T-cell (primary cell): ENCODE data around the gene INPP4B. TPM values are rescaled to one million over a fixed set of nuclear protein-coding genes. Genes with fewer than 3 reads are reported as not detected.

ENCODE experiments used
- ATAC-seq, 4 experiments: fragments of 200-7000 bp in 3 of 4; fragments of 150-1000 bp in 1 of 4; cut with Tn5 transposase; replicated peaks in 1 of 4; 1 replicate in 3 of 4; 2 replicates in 1 of 4; pipeline ENCODE4 v1.10.0; 2021; ENCODE audit warnings: moderate library complexity in 3 of 4, mild to moderate bottlenecking in 2 of 4, moderate number of reproducible peaks in 1 of 4
- CTCF ChIA-PET, 2 donors: fragments of 300-600 bp; sonication (Branson Sonifier 250); formaldehyde crosslinking; loops; one replicate each; lab custom pipeline; 2022; ENCODE audit warnings: antibody characterized with exemption in 2 of 2; lab: Charles Lee
- POLR2A ChIA-PET, 2 donors: fragments of 300-600 bp; sonication (Branson Sonifier 250); formaldehyde crosslinking; loops; one replicate each; lab custom pipeline; 2022; ENCODE audit warnings: antibody characterized with exemption in 2 of 2; lab: Charles Lee
- DNase-seq, 35 experiments: peaks; one replicate each; pipeline versions ENCODE4 v3.0.0 to v3.0.0-alpha.2; 2013 to 2023
- H3K27ac ChIP-seq: one replicate; pipeline ENCODE4 v1.5.1; 2013; ENCODE audit warnings: low read length
- H3K27me3 ChIP-seq, 2 experiments: replicated peaks in 1 of 2; 1 replicate in 1 of 2; 2 replicates in 1 of 2; pipeline versions ENCODE4 v1.6.1 to v1.7.0; 2013; ENCODE audit warnings: low read length in 1 of 2, mixed read lengths in 1 of 2; ENCODE audit not compliant: control insufficient read depth in 2 of 2, insufficient read depth in 2 of 2; ENCODE audit errors: extremely low read depth in 1 of 2
- H3K36me3 ChIP-seq, 2 donors: 1 replicate in 1 of 2; 2 replicates in 1 of 2; pipeline versions ENCODE4 v1.6.1 to v1.7.0; 2013; ENCODE audit warnings: low read length in 1 of 2; ENCODE audit not compliant: control insufficient read depth in 2 of 2, insufficient read depth in 1 of 2; ENCODE audit errors: extremely low read depth in 1 of 2
- H3K4me1 ChIP-seq, 2 experiments: 1 replicate in 1 of 2; 2 replicates in 1 of 2; pipeline versions ENCODE4 v1.6.1 to v1.7.0; 2013; ENCODE audit warnings: low read length in 2 of 2, mixed read lengths in 1 of 2; ENCODE audit not compliant: insufficient read depth in 2 of 2, control insufficient read depth in 1 of 2; ENCODE audit errors: extremely low read depth in 1 of 2
- H3K4me3 ChIP-seq, 2 donors: 1 replicate in 1 of 2; 2 replicates in 1 of 2; pipeline versions ENCODE4 v1.5.1 to v1.7.0; 2013; ENCODE audit warnings: mild to moderate bottlenecking in 2 of 2, low read length in 1 of 2, moderate library complexity in 1 of 2; ENCODE audit not compliant: control insufficient read depth in 1 of 2; ENCODE audit errors: extremely low read depth in 1 of 2
- H3K9me3 ChIP-seq: 2 replicates; pipeline ENCODE4 v1.7.0; 2013
- H3K27ac Mint-ChIP-seq, 2 donors: one replicate each; pipeline ENCODE4 v1.8.0; 2020 to 2021; ENCODE audit warnings: mild to moderate bottlenecking in 2 of 2, mixed read lengths in 2 of 2
- H3K27me3 Mint-ChIP-seq, 2 donors: one replicate each; pipeline ENCODE4 v1.8.0; 2021 to 2022; ENCODE audit warnings: mixed read lengths in 2 of 2
- H3K36me3 Mint-ChIP-seq: one replicate; pipeline ENCODE4 v1.8.0; 2021; ENCODE audit warnings: mixed read lengths
- H3K4me1 Mint-ChIP-seq, 3 donors: one replicate each; pipeline ENCODE4 v1.8.0; 2020 to 2022; ENCODE audit warnings: mixed read lengths in 3 of 3, mild to moderate bottlenecking in 1 of 3
- H3K4me3 Mint-ChIP-seq, 3 donors: one replicate each; pipeline ENCODE4 v1.8.0; 2020 to 2022; ENCODE audit warnings: mild to moderate bottlenecking in 3 of 3, mixed read lengths in 3 of 3, moderate library complexity in 3 of 3
- H3K9me3 Mint-ChIP-seq, 3 donors: one replicate each; pipeline ENCODE4 v1.8.0; 2020 to 2022; ENCODE audit warnings: mixed read lengths in 3 of 3
- WGBS: methylation state at CpG from one replicate; pipeline ENCODE4 v1.1.5; 2013; ENCODE audit warnings: missing lambda C conversion rate; ENCODE audit not compliant: insufficient coverage; 5-methylcytosine and 5-hydroxymethylcytosine counted together
- total RNA-seq, 35 experiments: library from RNA in 6 of 35; stranded (reverse) in 6 of 35; fragments of 120-200 nt in 1 of 35; gene quantifications; one replicate each; pipeline versions ENCODE4 v1.2.1 to v1.2.4 and lab custom pipeline; 2013 to 2026

Gene INPP4B
- total RNA-seq, 5 donors from 2014 or later (not counting 1 experiment from before 2014, with no cell fraction given) = 47.4 to 99.7 (median 71.3) TPM

DNA sequence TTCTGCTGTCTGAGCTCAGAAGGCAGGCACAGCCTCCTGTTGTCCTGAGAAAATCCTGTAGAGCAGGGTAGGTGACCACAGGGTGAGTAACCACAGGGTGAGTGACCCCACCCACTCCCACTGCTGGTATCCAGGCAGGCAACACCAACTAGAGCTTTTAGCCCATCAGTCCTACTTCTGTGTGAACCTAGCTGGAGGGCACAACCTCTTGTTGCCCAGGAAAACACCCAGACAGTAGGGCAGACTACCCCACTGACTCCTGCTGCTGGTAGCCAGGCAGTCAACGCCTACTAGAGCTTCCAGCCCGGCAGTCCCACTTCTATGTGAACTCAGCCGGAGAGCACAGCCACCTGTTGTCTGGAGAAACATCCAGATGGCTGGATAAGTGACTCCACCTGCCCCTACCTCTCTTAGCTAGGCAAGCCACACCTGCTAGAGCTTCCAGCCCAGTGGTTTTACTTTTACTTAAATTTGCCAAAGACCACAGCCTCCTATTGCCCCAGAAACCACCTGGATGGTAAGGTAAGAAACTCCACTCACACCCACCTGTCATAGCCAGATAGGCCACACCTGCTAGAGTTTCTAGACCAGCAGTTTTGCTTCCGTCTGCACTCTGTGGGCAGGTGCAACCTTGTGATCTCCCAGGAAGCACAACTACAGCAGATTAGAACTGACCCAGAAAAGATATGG lies 371.6 kb downstream of the INPP4B start:
- Mint-ChIP-seq H3K27me3 (no peaks in the 10 kb centered on the region), H3K4me3 (no peak overlapping the region), H3K36me3 (no peaks in the 10 kb centered on the region), H3K27ac (peak overlapping the region; percentile 57 to 73), H3K4me1 (peaks cover 26 to 28% (median 26%) of the 10 kb centered on the region in 3 donors), H3K9me3 (no peaks in the 10 kb centered on the region)
- ChIA-PET CTCF (interaction anchor here in 1 of 2 donors (0.5 kb wide), 1 partner anchor 309 kb away, joined by 3 read pairs; no protein-coding TSS in a partner anchor), POLR2A (no interaction called here)
- Histone ChIP-seq H3K27ac (peak overlapping the region; percentile 45), H3K4me3 (no peak overlapping the region), H3K36me3 (no peaks in the 10 kb centered on the region), H3K27me3 (no peaks in the 10 kb centered on the region), H3K4me1 (peaks cover 0 to 15% of the 10 kb centered on the region in 2 experiments), H3K9me3 (no peaks in the 10 kb centered on the region)
- 76% methylated on average over 4 of the region's 4 CpGs for WGBS
- peak; percentile 58 to 69 (median 64) for ATAC-seq
- DNase-seq = peak in 2 of 35 experiments; percentile 9 to 11

DNA sequence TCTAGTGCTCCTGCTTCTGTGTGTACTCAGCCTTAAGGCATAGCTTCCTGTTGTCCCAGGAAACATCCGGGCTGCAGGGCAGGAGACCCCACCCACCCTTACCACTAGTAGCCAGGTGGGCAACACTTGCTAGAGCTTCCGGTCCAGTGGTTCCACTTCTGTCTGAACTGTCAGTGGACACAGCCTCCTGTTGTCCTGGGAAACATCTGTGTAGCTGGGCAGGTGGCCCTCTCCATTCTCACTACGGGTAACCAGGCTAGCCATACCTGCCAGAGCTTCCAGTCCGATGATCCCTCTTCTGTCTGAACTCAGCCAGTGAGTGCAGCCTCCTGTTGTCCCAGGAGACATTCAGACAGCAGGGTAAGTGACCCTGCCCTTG lies 372.2 kb downstream of the INPP4B start:
- 85% methylated on average over 4 of the region's 4 CpGs for WGBS
- ChIA-PET POLR2A (no interaction called here), CTCF (interaction anchor here in 1 of 2 donors (0.5 to 0.6 kb wide), 2 partner anchors 87 to 308 kb away, joined by 3 read pairs; no protein-coding TSS in a partner anchor)
- no peak overlapping the region for H3K4me3 ChIP-seq
- H3K36me3 Mint-ChIP-seq = no peaks in the 10 kb centered on the region
- no peaks in the 10 kb centered on the region for H3K27me3 ChIP-seq
- ATAC-seq = no peak
- H3K36me3 ChIP-seq = no peaks in the 10 kb centered on the region
- H3K4me1 Mint-ChIP-seq = peaks cover 26 to 28% (median 26%) of the 10 kb centered on the region in 3 donors
- H3K4me3 Mint-ChIP-seq = no peak overlapping the region
- H3K9me3 ChIP-seq = no peaks in the 10 kb centered on the region
- peak overlapping the region; percentile 45 for H3K27ac ChIP-seq
- H3K4me1 ChIP-seq = peaks cover 0 to 15% of the 10 kb centered on the region in 2 experiments
- no peak for DNase-seq
- H3K9me3 Mint-ChIP-seq = no peaks in the 10 kb centered on the region
- H3K27me3 Mint-ChIP-seq = no peaks in the 10 kb centered on the region
- H3K27ac Mint-ChIP-seq = no peak overlapping the region

DNA sequence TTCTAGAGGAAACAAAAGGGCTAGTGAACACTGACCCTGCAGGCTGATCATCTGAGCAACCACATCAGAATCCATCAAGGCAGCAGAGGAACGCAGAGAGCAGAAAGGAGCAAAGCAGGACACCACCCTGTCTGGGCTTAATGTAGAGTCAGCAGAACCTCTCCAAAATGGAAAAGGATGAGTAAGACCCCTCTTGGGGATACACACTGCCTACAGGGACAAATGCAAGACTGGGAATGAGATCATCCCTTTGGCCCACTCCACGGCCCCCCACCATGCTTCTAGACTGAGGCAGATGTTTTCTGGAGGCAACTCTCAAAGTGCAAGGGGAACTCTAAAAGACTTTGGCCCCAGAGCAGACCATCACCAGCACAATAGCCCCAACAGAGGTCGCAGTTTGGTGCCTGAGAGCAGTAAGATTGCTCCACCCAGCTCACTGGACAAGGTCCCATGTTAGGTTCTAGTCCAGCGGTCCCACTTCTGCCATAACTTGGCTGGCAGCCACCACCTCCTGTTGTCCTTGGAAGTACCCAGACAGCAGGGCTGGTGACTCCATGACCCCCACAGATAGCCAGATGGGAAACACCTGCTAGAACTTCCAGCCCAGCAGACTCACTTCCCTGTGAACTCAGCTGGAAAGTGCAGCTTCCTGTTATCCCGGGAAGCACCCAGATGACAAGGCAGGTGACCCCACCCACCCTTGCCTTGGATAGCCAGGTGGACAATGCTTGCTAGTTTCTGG lies 372.7 kb downstream of the INPP4B start:
- Histone ChIP-seq H3K4me3 (no peak overlapping the region), H3K9me3 (no peaks in the 10 kb centered on the region), H3K27ac (no peak overlapping the region), H3K27me3 (no peaks in the 10 kb centered on the region), H3K36me3 (no peaks in the 10 kb centered on the region), H3K4me1 (peaks cover 0 to 15% of the 10 kb centered on the region in 2 experiments)
- peaks cover 24 to 28% (median 26%) of the 10 kb centered on the region in 3 donors for H3K4me1 Mint-ChIP-seq
- no peaks in the 10 kb centered on the region for H3K9me3 Mint-ChIP-seq
- DNase-seq = no peak
- H3K36me3 Mint-ChIP-seq = no peaks in the 10 kb centered on the region
- POLR2A ChIA-PET = interaction anchor here in 1 of 2 donors (1.0 kb wide), 1 partner anchor 90 kb away, joined by 5 read pairs; no protein-coding TSS in a partner anchor
- 89% methylated on average over 5 of the region's 5 CpGs for WGBS
- no peak overlapping the region for H3K27ac Mint-ChIP-seq
- H3K27me3 Mint-ChIP-seq = no peaks in the 10 kb centered on the region
- no peak for ATAC-seq
- CTCF ChIA-PET = interaction anchor here in 1 of 2 donors (0.6 kb wide), 1 partner anchor 86 kb away, joined by 3 read pairs; no protein-coding TSS in a partner anchor
- no peak overlapping the region for H3K4me3 Mint-ChIP-seq

GRCh38 chr4:142467088-142467487 lies 379.0 kb downstream of the INPP4B start:
- Histone ChIP-seq H3K4me3 (no peak overlapping the region), H3K9me3 (no peaks in the 10 kb centered on the region), H3K4me1 (no peaks in the 10 kb centered on the region), H3K27ac (no peak overlapping the region), H3K27me3 (no peaks in the 10 kb centered on the region), H3K36me3 (no peaks in the 10 kb centered on the region)
- ATAC-seq (no peak), DNase-seq (no peak)
- Mint-ChIP-seq H3K27me3 (no peaks in the 10 kb centered on the region), H3K4me1 (peaks cover 0 to 5% (median 3%) of the 10 kb centered on the region in 3 donors), H3K4me3 (no peak overlapping the region), H3K27ac (no peak overlapping the region), H3K9me3 (peaks cover 0 to 4% (median 0%) of the 10 kb centered on the region in 3 donors), H3K36me3 (peaks cover 6% of the 10 kb centered on the region)
- POLR2A ChIA-PET = no interaction called here
- CTCF ChIA-PET = no interaction called here
- 100% methylated on average over 4 of the region's 4 CpGs for WGBS

DNA sequence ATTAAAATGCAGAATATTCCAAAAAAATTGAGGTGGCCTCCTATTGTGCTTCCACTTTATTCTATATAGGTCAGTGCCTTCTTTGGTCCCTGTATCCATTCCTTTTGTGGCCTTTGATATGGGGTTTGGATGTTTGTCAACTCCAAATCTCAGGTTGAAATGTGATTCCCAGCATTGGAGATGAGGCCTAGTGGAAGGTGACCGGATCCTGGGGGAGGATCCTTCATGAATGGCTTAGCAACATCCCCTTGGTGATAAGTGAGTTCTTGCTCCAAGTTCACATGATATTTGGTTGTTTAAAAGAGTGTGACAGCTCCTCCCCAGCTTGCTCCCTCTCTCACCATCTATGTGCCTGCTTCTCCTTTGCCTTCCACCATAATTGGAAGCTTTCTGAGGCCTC lies 380.6 kb downstream of the INPP4B start:
- ChIA-PET POLR2A (no interaction called here), CTCF (no interaction called here)
- no peaks in the 10 kb centered on the region for H3K4me1 ChIP-seq
- H3K4me3 Mint-ChIP-seq = no peak overlapping the region
- no peaks in the 10 kb centered on the region for H3K27me3 Mint-ChIP-seq
- H3K9me3 ChIP-seq = no peaks in the 10 kb centered on the region
- no peak overlapping the region for H3K27ac ChIP-seq
- WGBS = no CpG with 5 or more reads among the region's 1 CpG
- peaks cover 6% of the 10 kb centered on the region for H3K36me3 Mint-ChIP-seq
- no peaks in the 10 kb centered on the region for H3K27me3 ChIP-seq
- no peaks in the 10 kb centered on the region for H3K36me3 ChIP-seq
- no peak for ATAC-seq
- no peak for DNase-seq
- no peak overlapping the region for H3K27ac Mint-ChIP-seq
- peaks cover 0 to 5% (median 3%) of the 10 kb centered on the region in 3 donors for H3K4me1 Mint-ChIP-seq
- H3K9me3 Mint-ChIP-seq = peaks cover 0 to 4% (median 0%) of the 10 kb centered on the region in 3 donors
- no peak overlapping the region for H3K4me3 ChIP-seq

- no peaks in the 10 kb centered on the region for H3K27me3 Mint-ChIP-seq
- no peak overlapping the region for H3K27ac Mint-ChIP-seq
- Histone ChIP-seq H3K36me3 (no peaks in the 10 kb centered on the region), H3K4me1 (no peaks in the 10 kb centered on the region), H3K9me3 (no peaks in the 10 kb centered on the region), H3K27me3 (no peaks in the 10 kb centered on the region), H3K27ac (no peak overlapping the region), H3K4me3 (no peak overlapping the region)
- H3K36me3 Mint-ChIP-seq = peaks cover 6% of the 10 kb centered on the region
- peaks cover 7 to 14% (median 13%) of the 10 kb centered on the region in 3 donors for H3K4me1 Mint-ChIP-seq
- ChIA-PET CTCF (no interaction called here), POLR2A (no interaction called here)
- WGBS = 100% methylated on average over 1 of the region's 2 CpGs
- DNase-seq (no peak), ATAC-seq (no peak)
- no peak overlapping the region for H3K4me3 Mint-ChIP-seq
- peaks cover 0 to 4% (median 0%) of the 10 kb centered on the region in 3 donors for H3K9me3 Mint-ChIP-seq
Measured at GRCh38 chr4:142463206-142463605, 382.9 kb downstream of the INPP4B start.
